SW 1271 (cell line): Measurements from ENCODE around the gene TAGLN3.

Experiments used
- DNase-seq, 2 experiments: peaks; one replicate each; lab custom pipeline; 2025; lab: John Stamatoyannopoulos, UW

The TAGLN3 gene

GRCh38 chr3:111978583-111979433, 19.9 kb upstream of the TAGLN3 start, which contains the start of gene ABHD10:
ABHD10 (plus strand) TSS chr3:111979026; CDS start chr3:111979062, 36 bp downstream.
- peak; percentile 97 to 98 for DNase-seq

GRCh38 chr3:111979434-111980038, 19.2 kb upstream of the TAGLN3 start:
- no peak for DNase-seq

- DNase-seq = no peak
Measured at GRCh38 chr3:111980716-111981456, 17.8 kb upstream of the TAGLN3 start.

- DNase-seq = no peak
Measured at GRCh38 chr3:111981457-111981763, 17.3 kb upstream of the TAGLN3 start.

GRCh38 chr3:111984636-111985298, 14.0 kb upstream of the TAGLN3 start:
- no peak for DNase-seq

- DNase-seq = no peak
Measured at GRCh38 chr3:111986800-111987199, 11.9 kb upstream of the TAGLN3 start.

- DNase-seq = peak; percentile 26 to 71
Measured at GRCh38 chr3:111989061-111989678, 9.6 kb upstream of the TAGLN3 start.

- DNase-seq = no peak
Measured at GRCh38 chr3:111993038-111993437, 5.7 kb upstream of the TAGLN3 start.

- DNase-seq = no peak
Measured at GRCh38 chr3:111999484-112000324, 982 bp downstream of the TAGLN3 start.

- no peak for DNase-seq
Measured at GRCh38 chr3:112000367-112000771, 1.6 kb downstream of the TAGLN3 start.

GRCh38 chr3:112000966-112001365, 2.2 kb downstream of the TAGLN3 start:
- no peak for DNase-seq

- DNase-seq = no peak
Measured at GRCh38 chr3:112001526-112001925, 2.8 kb downstream of the TAGLN3 start.

- DNase-seq = no peak
Measured at GRCh38 chr3:112002096-112002971, 3.6 kb downstream of the TAGLN3 start.

GRCh38 chr3:112003321-112004080, 4.8 kb downstream of the TAGLN3 start:
- no peak for DNase-seq

GRCh38 chr3:112004187-112004586, 5.5 kb downstream of the TAGLN3 start:
- no peak for DNase-seq

GRCh38 chr3:112004669-112005068, 5.9 kb downstream of the TAGLN3 start:
- DNase-seq = no peak

GRCh38 chr3:112005091-112005672, 6.5 kb downstream of the TAGLN3 start:
- DNase-seq = no peak

GRCh38 chr3:112007633-112008032, 8.9 kb downstream of the TAGLN3 start:
- no peak for DNase-seq

- DNase-seq = no peak
Measured at GRCh38 chr3:112009670-112010069, 10.9 kb downstream of the TAGLN3 start.
